T-helper 1 cell (primary cell): ENCODE measurements around the gene CRACR2B.
A peak's percentile ranks its signal among the peaks of the same experiment; 100 is the strongest.

ENCODE experiments used
- DNase-seq, 5 donors: peaks; one replicate each; pipeline ENCODE4 v3.0.0-alpha.2; 2012 to 2020

Gene CRACR2B

DNA sequence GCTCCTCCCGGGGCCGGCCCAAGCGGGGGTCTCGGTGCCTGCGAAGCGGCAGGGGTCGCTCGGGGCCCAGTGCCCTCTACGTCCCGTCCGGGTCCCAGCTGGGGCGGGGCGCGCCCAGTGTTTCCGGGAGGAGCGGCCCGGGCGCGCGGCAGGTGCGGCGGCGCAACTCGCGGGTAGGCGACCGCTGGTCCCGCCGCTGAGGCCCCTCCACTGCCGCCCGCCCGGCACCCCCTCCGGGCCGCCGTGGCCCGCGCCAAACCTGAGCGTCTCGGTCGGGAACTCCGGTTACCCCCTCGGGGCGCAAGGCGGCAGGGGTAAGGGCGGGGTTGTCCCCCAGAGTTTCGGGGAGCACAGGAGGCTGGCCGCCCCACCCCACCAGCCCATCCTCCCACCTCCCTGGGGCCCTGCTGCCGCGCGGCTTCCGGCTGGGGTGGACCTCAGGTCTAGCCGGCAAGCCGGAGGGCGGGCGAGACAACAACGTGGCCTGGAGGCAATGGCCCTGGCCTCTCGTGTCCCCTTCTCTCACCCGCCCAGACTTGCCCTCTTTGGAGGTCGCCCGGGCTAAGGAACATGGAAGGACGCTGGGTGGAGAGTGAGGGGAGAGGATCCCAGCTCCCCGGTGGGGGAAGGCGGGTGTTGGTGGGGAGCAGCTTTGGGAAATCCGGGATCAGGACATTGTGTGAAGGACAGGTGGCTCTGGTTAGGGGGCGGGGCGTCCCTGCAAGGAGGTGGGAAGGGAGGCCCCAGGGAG, 398 bp upstream of the CRACR2B start:
- peak in 1 of 5 donors; percentile 35 for DNase-seq

DNA sequence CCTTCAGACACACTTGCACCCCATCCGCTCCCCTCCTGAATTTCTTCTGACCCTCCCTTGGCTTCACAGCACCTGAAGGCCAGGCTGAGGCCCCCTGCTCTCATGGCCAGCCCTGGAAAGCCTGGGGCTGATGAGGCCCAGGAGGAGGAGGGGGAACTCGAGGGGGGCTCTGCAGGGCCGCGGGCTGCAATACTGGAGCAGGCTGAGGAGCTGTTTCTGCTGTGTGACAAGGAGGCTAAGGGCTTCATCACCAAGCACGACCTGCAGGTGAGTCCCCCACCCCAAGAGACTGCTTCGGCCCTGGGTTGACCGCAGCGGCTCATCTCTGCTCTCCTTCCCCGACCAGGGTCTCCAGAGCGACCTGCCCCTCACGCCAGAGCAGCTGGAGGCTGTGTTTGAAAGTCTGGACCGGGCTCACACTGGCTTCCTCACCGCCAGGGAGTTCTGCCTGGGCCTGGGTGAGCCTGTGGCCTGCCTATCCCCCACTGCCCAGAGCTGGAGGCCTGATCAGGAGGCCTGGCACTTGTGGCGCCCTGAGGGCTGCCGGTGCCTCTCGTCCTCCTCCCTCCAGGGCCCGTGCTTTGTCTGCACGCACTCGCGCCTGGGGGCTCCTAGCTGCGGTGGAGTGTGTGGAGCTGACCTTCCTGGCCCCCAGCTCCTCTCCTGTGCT, 922 bp downstream of the CRACR2B start:
- DNase-seq, result no peak

DNA sequence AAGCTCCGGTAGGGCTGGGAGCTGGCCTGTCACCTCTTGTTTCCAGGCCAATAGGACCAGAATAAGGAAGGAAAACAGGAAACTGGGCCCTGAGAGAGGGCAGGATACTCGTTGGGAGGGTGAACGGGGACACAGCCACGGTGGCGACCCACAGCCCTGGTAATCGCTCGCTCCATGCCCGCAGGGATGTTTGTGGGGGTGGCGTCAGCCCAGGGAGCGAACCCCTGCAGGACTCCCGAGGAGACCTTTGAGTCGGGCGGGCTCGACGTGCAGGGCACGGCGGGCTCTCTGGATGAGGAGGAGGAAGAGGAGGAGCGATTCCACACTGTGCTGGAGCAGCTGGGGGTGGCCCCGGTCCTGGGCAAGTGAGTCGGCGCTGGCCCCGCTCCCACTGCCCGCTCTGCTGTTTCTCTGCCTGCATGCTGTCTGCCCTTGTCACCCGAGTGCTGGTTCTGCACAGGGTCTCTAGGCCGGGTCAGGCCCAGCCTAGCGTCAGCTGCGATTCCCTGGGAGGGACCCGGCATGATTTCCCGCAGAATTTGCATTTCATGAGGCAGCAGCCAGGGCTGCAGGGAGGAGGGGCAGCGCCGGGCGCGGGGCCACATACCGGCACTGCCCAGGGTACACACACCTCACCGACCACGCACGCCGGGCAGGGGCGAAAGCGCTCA, 1.6 kb downstream of the CRACR2B start:
- no peak for DNase-seq

DNA sequence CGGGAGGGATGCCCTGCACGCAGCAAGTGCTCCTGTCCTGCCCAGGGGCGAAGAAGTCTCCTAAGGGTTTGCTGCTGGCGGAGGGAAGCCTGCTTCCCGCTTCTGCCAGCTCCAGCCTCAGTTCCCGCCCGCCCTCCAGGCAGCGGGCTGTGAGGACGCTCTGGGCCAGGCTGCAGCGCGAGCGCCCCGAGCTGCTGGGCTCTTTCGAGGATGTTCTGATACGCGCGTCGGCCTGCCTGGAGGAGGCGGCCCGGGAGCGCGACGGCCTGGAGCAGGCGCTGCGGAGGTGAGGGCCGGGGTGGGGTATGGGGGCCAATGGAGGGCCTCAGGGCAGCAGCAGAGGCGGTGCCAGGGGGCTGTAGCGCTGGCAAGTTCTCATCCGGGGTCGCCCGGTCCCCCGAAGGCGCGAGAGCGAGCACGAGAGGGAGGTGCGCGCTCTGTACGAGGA, 2.2 kb downstream of the CRACR2B start:
- no peak for DNase-seq

DNA sequence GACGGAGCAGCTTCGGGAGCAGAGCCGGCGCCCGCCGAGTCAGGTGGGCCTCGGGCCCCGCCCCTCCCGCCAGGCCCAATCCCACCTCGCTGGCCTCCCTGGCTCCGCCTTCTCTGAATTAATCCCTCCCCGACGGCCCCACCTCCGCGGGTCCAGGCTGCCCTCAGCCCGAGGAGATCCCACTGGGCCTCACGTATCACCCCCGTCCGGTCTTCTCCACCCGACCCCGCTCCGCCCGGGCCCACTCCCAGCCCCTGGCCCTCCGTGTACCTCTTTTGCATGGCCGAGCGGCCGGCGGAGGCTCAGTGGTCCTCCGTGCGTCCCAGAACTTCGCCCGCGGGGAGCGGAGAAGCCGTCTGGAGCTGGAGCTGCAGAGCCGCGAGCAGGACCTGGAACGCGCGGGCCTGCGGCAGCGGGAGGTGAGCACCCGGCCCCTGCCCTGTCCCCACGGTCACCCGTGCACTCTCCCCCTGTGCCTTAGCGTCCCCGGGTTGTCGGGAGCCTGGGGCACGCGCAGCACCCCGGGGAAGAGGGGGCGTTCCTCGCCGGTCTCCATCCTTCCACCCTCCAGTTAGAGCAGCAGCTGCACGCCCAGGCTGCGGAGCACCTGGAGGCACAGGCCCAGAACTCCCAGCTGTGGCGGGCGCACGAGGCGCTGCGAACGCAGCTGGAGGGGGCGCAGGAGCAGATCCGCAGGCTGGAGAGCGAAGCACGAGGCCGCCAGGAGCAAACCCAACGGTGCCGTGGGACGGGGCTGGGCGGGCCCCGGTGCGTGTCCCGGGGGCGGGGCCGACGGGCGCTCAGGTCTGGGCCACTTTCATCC, 2.8 kb downstream of the CRACR2B start:
- DNase-seq, result peak in 4 of 5 donors; percentile 42 to 49 (median 46)

DNA sequence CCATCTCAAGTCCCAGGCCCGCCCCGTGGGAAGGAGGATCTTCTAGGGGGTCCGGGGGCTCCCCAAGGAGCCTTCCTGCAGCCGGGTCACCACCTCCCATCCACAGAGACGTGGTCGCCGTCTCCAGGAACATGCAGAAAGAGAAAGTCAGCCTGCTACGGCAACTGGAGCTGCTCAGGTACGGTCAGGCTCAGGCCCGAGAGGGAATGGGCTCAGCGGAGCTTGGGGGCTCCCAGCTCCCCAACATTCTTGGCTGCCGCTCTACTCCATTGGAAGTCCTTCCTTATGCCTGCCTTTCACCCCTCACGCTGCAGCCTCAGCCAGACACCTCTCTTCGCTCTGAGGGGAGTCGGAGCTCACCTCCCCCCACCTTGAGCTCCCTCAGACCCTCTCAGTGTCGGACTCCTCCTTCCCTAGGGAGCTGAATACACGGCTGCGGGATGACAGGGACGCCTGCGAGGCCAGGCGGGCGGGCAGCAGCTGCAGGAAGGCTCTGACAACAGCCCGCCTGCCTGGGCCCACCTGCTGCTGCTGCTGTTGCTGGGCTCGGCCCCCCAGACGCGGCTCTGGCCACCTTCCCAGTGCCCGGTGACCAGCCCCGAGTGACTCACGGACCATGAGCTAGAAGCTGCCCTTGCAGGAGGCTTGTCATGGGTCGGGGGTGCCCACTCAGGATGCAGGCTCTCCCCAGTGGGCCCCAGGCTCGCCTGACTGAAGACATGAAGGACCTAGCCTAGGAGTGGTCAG, 3.6 kb downstream of the CRACR2B start:
- no peak for DNase-seq

DNA sequence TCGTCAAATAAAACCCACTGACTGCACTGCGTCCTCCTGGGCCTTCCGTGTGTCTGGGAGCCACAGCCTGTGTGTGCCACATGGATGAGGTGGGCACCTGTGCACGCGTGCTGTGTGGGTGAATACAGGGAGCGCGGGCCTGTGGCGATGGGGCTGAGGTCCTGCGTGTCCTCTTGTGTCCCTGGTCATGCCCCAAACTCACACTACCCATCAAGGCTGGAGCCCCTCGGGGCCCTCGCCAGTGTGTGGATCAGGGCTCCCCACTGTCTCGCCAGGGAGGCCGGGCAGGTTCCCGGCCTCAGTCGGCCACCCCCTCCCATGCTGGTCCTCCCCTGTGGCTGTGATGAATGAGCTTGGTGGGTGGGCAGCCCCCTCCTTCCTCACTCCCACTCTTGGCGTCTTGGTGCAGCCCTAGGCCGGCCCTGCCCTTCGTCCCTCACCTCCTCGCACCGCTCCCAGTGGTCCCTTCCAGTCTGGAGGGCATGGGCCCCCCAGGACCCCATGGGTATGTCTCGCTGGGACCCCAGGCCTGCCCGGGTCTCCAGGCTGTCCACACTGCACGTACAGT, 4.3 kb downstream of the CRACR2B start:
- no peak for DNase-seq

DNA sequence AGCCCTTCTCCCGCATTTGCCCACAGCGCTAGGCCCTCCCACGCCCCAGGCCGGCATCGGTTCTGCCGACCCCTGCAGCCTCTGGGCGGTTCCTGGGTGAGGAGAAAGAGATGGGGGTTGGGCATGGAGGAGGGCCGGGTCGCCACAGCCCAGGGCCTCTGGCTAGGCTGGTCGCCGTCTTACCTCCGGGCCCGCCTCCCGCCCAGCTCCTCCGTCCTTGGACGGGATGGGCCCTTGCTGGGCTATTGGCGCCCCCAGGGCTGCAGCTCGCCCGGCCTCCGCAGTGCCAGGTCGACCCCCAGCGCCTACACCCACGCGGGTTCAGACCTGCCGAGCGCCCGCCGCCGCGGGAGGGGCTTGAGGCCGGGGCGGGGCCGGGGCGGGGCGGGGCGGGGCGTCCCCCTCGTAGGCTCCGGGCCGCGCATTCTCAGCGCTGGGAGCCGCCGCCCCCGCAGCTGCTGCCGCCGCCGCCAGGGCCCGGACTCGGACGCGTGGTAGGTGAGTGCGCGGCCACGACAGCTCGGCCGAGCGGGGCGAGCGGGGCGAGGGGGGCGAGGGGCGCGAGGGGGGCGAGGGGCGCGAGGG, 4.9 kb downstream of the CRACR2B start, which contains the start of gene CD151:
Gene CD151, plus strand, starts transcription at position 424 of the 585 bp plus-strand sequence. CDS start 3,118 bp downstream, outside the sequence.
- peak in 3 of 5 donors; percentile 39 to 52 (median 41) for DNase-seq

DNA sequence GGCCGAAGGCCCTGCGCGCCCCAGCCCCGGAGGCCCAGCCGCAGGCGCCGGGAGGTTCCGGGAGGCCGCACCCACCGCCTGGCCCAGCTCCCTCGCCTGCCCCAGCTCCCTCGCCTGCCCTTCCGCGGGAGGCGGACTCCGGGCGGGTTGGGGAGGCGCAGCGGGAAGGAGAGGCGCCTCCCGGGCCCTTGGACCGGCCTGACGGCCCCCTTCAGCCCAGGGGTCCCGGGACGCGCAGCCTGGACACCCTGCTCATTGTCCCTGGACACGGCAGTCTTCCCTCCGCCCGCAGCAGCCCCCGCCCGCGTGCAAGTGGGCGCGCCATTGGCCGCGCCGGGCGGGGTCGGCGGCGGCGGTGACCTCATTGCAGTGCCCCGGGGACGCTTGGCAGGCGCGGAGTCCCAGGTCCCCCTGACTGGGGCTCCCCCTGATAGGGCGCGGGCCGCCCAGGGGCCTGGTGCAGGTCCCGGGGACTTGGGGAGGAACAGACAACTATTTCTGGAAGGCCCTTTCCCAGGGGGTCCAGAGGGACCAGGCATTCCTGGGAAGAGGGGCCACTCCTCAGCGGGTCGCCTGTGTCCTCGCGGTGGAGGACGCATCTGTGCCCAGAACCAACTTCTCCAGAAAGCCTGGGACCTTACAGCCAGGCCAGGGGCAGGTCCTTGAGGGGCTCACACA, 5.5 kb downstream of the CRACR2B start:
- DNase-seq, result peak in 1 of 5 donors; percentile 46

DNA sequence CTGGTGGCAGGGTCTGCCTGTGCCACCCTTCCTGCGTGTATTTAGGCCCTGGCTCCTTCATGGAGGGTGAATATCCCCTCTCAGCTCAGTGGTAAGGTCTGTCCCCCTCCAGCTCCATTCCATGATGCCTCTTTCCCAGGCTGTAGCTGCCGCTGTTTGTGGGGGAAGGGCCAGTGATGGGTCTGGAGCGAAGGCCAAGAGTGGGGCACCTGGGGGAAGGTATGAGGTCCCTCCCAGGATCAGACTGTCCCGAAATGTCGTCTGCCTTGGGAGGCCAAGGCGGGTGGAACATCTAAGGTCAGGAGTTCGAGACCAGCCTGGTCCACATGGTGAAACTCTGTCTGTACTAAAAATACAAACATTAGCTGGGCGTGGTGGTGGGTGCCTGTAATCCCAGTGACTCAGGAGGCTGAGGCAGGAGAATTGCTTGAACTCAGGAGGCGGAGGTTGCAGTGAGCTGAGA, 6.2 kb downstream of the CRACR2B start:
- DNase-seq, result no peak

DNA sequence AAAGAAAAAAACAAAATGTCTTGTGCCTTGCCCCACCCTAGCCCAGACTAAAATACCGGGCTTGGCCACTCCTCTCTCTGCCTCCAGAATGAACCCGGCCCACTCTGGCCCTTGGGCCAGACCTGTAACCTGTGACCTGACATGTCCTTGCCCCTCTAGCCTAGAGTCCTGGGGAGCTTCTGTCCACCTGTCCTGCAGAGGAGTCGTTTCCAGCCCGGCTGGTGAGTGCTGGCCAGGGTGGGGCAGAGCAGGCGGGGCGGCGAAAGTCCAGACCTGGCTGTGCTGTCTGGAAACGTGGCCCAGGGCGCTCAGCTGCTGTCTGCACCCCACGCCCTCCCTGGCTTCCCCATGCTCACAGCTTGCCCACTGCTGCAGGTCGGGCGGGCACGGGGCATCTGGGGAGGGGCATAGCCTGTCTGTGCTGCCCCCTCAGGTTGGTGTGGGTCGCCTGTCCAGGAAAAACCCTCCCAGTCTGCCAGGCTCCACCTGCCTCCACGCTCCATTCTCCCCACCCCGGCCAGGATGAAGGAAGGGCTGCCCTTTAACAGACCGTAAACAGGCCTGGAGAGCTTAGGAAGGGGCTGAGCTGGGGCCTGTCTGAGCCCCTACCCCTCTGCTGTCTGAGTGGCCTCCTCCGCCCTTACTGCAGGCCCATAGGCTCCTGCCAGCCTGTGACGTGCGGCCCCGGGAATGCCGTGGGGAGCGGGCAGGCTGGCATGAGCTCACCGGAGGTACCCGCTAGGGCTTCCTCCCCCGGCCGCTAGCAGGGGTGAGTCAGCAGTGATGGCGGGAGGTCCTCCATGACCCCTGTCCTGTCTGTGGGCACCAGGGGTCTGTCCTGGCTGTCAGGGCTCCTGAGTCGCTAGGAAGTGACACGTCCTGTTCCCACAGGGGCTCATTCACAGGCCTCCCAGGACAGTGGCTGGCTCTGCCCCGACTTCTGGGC, 6.9 kb downstream of the CRACR2B start:
- no peak for DNase-seq

DNA sequence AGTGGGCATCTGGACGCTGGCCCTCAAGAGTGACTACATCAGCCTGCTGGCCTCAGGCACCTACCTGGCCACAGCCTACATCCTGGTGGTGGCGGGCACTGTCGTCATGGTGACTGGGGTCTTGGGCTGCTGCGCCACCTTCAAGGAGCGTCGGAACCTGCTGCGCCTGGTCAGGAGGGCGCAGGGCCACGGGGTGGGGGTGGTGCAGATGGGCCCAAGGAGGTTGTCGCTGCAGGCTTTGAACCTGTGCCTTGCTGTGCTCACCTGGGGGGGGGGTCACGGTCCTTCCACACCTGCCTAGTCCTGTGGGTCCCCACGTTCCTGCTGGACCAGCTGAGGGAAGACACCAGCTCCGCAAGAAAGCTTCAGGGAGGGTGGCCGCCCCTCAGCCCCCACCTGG, 8.6 kb downstream of the CRACR2B start:
- DNase-seq, result no peak

DNA sequence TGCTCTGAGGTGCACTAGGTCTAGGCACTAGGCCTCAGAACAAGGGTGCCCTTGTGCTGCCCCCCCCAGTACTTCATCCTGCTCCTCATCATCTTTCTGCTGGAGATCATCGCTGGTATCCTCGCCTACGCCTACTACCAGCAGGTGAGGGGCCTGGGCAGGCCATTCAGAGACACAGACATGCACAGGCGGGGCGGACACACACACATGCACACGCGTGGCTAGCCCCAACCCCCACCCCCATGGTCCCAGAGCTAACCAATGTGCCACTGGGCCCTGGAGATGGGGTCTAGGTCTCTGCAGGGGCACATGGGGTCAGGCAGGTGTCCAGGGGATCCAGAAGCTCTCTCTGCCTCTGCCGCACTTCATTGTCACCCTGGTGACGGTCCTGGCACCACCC, 9.0 kb downstream of the CRACR2B start:
- no peak for DNase-seq

DNA sequence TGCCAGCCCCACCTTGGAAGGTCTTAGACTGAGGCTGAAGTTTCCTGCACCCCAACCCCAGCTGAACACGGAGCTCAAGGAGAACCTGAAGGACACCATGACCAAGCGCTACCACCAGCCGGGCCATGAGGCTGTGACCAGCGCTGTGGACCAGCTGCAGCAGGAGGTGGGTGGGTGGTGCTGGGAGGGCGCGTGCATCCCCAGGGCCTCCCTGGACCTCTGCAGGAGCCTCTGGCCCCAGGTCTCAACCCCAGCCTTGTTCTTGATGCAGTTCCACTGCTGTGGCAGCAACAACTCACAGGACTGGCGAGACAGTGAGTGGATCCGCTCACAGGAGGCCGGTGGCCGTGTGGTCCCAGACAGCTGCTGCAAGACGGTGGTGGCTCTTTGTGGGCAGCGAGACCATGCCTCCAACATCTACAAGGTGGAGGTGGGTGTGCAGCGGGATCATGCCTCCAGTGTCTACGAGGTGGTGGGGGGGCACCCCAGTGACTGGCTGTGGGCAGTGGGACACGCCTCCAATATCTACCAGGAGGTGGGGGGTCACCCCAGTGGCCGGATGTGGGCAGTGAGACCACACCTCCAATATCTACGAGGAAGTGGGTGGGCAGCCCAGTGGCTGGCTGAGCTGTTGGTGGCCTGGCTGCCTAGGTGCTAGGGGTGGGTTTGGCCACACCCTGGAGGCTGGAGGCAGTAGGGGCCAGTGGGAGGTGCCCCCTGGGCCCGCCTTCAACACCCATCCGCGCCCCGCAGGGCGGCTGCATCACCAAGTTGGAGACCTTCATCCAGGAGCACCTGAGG, 9.7 kb downstream of the CRACR2B start:
- no peak for DNase-seq

DNA sequence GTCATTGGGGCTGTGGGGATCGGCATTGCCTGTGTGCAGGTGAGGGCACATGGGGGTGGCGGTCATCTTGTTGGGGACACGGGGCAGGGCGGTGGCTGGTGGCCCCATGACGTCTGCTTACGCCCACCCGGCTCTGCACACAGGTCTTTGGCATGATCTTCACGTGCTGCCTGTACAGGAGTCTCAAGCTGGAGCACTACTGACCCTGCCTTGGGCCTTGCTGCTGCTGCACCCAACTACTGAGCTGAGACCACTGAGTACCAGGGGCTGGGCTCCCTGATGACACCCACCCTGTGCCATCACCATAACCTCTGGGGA, 10.2 kb downstream of the CRACR2B start:
- DNase-seq, result no peak

DNA sequence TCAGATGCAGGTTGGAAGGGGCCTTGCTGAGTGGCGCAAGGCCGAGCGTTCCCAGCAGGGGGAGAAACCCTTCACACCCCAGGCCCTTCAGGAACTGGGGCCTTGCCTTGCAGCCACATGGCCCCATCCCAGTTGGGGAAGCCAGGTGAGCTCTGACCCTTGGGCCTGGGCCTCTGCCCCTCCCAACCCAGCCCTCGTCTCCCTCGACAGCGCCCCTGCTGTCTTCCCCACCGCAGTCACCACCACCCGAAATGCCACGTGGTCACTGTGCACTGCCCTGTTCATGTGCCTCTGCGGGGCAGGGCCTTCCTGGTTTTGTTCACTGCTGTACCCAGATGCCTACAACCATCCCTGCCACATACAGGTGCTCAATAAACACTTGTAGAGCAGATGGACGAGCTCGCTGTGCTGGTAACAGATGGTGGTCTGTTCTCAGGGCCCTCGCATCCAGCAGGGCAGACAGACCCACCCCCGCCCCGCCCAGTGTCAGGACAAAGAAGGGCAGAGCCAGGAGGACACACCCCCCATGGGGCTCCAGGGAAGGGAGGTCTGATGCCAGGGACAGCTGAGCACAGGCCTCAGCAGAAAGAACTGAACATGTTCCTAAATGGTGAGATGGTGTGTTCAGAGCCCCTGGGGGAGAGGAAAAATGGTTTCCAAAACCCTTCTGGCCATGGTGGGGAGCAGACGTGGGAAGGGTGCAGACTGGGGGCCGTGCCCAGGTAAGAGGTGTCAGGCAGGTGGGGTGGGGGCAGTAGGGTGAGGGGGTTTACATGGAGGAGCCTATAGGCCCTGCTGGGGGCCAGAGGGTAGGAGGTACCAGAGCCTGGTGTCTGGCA, 10.9 kb downstream of the CRACR2B start:
- no peak for DNase-seq

DNA sequence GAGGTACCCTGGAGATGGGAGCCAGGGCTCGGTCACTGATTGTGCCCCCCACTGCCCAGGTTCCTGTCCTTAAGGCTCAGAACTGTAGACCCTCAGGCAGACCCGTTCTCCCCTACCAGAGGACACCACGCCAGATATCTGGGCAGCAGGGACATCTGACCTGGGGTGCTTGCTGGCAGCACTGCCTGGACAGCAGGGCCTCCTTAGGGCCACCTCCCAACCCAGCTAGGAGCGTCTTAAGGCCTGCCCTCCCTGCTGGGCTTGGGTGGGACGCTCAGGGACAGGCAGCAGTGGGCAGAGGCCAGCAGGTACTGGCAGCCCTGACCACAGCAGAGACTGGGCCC, 11.5 kb downstream of the CRACR2B start:
- DNase-seq, result no peak
